NT2/D1 (cell line): ENCODE results near the gene GTSE1.

ENCODE experiments used
- DNase-seq: peaks from one replicate; pipeline ENCODE4 v3.0.0-alpha.2; 2011; ENCODE audit warnings: low read depth, low spot score
- H3K27me3 ChIP-seq: 2 replicates; pipeline ENCODE4 v1.6.0; 2011; ENCODE audit warnings: mild to moderate bottlenecking; ENCODE audit not compliant: insufficient read length, insufficient read depth
- H3K36me3 ChIP-seq: 2 replicates; pipeline ENCODE4 v1.6.1; 2011; ENCODE audit warnings: mild to moderate bottlenecking, low read length, mixed read lengths; ENCODE audit not compliant: insufficient read depth, insufficient read length
- H3K4me1 ChIP-seq: 2 replicates; pipeline ENCODE4 v1.5.1; 2011; ENCODE audit not compliant: insufficient read depth, insufficient read length
- H3K4me3 ChIP-seq: 2 replicates; pipeline ENCODE4 v1.5.1; 2011; ENCODE audit warnings: low read depth; ENCODE audit not compliant: insufficient read length
- H3K9ac ChIP-seq: 2 replicates; pipeline ENCODE4 v1.6.0; 2011; ENCODE audit warnings: low read depth; ENCODE audit not compliant: insufficient read length
- H3K9me3 ChIP-seq: 2 replicates; pipeline ENCODE4 v1.5.1; 2011; ENCODE audit warnings: mild to moderate bottlenecking, low read length; ENCODE audit not compliant: insufficient read depth
- SUZ12 ChIP-seq: IDR thresholded peaks from 2 replicates; pipeline ENCODE4 v1.6.1; 2011; ENCODE audit not compliant: insufficient read length, insufficient read depth; ENCODE audit errors: extremely low read depth
- YY1 ChIP-seq: IDR thresholded peaks from 2 replicates; pipeline ENCODE4 v1.6.1; 2011; ENCODE audit not compliant: insufficient read length, insufficient read depth
- ZNF274 ChIP-seq: IDR thresholded peaks from 2 replicates; pipeline ENCODE4 v1.6.1; 2011; ENCODE audit warnings: mild to moderate bottlenecking, low read depth, low read length

The GTSE1 gene, protein sequence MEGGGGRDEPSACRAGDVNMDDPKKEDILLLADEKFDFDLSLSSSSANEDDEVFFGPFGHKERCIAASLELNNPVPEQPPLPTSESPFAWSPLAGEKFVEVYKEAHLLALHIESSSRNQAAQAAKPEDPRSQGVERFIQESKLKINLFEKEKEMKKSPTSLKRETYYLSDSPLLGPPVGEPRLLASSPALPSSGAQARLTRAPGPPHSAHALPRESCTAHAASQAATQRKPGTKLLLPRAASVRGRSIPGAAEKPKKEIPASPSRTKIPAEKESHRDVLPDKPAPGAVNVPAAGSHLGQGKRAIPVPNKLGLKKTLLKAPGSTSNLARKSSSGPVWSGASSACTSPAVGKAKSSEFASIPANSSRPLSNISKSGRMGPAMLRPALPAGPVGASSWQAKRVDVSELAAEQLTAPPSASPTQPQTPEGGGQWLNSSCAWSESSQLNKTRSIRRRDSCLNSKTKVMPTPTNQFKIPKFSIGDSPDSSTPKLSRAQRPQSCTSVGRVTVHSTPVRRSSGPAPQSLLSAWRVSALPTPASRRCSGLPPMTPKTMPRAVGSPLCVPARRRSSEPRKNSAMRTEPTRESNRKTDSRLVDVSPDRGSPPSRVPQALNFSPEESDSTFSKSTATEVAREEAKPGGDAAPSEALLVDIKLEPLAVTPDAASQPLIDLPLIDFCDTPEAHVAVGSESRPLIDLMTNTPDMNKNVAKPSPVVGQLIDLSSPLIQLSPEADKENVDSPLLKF

GRCh38 chr22:46296257-46297150 lies at the start of gene GTSE1:
Gene GTSE1 (plus strand): TSS chr22:46296870. CDS start chr22:46297401, 531 bp downstream.
- H3K4me3 ChIP-seq: peak within 1 kb of the TSS; percentile 72
- peak; percentile 93 for DNase-seq
- H3K4me1 ChIP-seq: peaks cover 14% of the 10 kb centered on the region
- no peaks in the 10 kb centered on the region for H3K27me3 ChIP-seq
- TF ChIP-seq ZNF274 (no peak), YY1 (no peak), SUZ12 (no peak)
- H3K36me3 ChIP-seq: peaks cover 37% of the 10 kb centered on the region
- H3K9ac ChIP-seq: peak within 1 kb of the TSS; percentile 86
- no peaks in the 10 kb centered on the region for H3K9me3 ChIP-seq

DNA sequence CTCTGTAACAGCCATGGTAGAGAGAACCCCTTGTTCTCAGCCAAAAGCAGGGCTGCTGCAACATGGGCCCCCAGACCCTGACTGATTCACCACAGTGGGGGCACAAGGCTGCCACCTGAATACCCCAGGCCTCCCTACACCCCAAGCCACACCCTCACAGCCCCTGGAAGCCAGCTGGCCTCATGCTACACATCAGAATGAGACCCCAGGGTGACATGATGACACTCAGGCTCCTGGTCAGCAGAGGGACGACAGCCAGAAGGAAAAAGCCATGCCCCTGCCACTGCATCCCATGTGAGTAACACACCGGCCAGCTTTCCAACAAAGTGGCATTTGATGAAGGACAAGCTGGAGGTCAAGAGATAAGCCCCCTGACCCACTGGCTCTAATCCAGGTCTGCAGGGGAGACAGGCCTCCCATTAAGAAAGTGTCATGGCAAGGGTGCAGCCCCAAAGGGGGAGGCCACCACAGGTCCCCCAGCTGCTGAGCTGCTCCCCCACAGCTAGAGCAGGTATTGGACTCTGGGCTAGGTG lies 49.2 kb upstream of the GTSE1 start:
- Histone ChIP-seq H3K9ac (no peak overlapping the region), H3K4me1 (peaks cover 4% of the 10 kb centered on the region), H3K9me3 (no peaks in the 10 kb centered on the region), H3K36me3 (peaks cover 29% of the 10 kb centered on the region), H3K27me3 (peaks cover 4% of the 10 kb centered on the region), H3K4me3 (no peak overlapping the region)
- DNase-seq: no peak
- no peak for TF ChIP-seq YY1
- no peak for TF ChIP-seq SUZ12
- TF ChIP-seq ZNF274: no peak

DNA sequence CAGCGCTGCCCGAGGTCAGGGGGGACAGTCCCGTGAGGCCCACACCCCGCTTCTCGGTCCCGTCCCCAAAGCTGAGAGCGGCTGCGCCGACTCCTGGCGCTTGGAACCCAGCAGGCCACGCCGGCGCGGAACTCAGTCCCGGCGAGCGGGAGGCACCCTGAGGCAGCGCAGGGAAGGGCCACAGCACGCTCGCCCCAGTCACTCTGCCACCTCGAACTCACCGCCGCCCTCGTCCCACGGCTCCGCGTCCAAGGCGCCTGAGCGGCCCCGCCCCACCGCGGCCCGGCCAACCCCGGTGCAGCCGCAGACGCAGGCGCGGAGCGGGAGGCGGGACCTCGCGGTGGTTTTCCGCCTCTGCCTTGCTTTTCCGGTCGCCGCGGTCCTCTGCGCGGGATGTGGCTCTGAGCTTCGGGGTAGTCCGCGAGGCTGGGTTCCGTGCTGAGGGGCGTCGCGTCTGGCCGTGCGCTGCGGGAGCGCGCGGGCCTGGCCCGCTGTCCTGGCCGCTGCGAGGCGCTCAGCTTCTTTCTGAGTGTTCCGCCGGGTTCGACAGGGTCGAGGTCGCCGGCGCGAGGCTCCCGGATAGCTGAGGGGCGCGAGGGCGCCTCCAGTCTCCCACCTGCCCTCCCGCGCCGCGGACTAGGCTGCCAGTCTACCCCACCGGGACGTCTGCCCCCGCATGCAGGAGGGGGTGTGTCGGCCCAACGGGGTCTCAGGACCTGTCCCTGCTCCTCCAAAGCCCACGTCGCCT lies 46.5 kb upstream of the GTSE1 start, which contains the start of gene CDPF1:
TSS of gene CDPF1 (minus strand) at position 259 of the 748 bp plus-strand sequence. CDS start 2,009 bp downstream, outside the sequence.
- H3K4me1 ChIP-seq: peaks cover 4% of the 10 kb centered on the region
- H3K4me3 ChIP-seq: peak within 1 kb of the TSS; percentile 74
- peak; percentile 49 for DNase-seq
- TF ChIP-seq SUZ12: no peak
- no peak for TF ChIP-seq ZNF274
- no peak for TF ChIP-seq YY1
- H3K9ac ChIP-seq: peak within 1 kb of the TSS; percentile 88
- H3K36me3 ChIP-seq: peaks cover 21% of the 10 kb centered on the region
- peaks cover 4% of the 10 kb centered on the region for H3K27me3 ChIP-seq
- no peaks in the 10 kb centered on the region for H3K9me3 ChIP-seq

GRCh38 chr22:46250783-46251125 lies 45.9 kb upstream of the GTSE1 start:
- peak overlapping the region; percentile 88 for H3K9ac ChIP-seq
- H3K36me3 ChIP-seq: peaks cover 21% of the 10 kb centered on the region
- peaks cover 4% of the 10 kb centered on the region for H3K27me3 ChIP-seq
- H3K4me1 ChIP-seq: peaks cover 4% of the 10 kb centered on the region
- no peak for DNase-seq
- H3K9me3 ChIP-seq: no peaks in the 10 kb centered on the region
- H3K4me3 ChIP-seq: peak overlapping the region; percentile 74
- no peak for TF ChIP-seq YY1
- no peak for TF ChIP-seq ZNF274
- no peak for TF ChIP-seq SUZ12

GRCh38 chr22:46251266-46251665 lies 45.4 kb upstream of the GTSE1 start:
- no peak for TF ChIP-seq YY1
- TF ChIP-seq SUZ12: no peak
- no peak for TF ChIP-seq ZNF274
- peaks cover 4% of the 10 kb centered on the region for H3K27me3 ChIP-seq
- H3K4me3 ChIP-seq: no peak overlapping the region
- no peak overlapping the region for H3K9ac ChIP-seq
- H3K9me3 ChIP-seq: no peaks in the 10 kb centered on the region
- peaks cover 4% of the 10 kb centered on the region for H3K4me1 ChIP-seq
- H3K36me3 ChIP-seq: peaks cover 19% of the 10 kb centered on the region
- no peak for DNase-seq

- peaks cover 4% of the 10 kb centered on the region for H3K4me1 ChIP-seq
- TF ChIP-seq YY1: no peak
- TF ChIP-seq SUZ12: no peak
- TF ChIP-seq ZNF274: no peak
- H3K9ac ChIP-seq: no peak overlapping the region
- no peak for DNase-seq
- peaks cover 4% of the 10 kb centered on the region for H3K27me3 ChIP-seq
- no peaks in the 10 kb centered on the region for H3K9me3 ChIP-seq
- H3K4me3 ChIP-seq: no peak overlapping the region
- H3K36me3 ChIP-seq: peaks cover 14% of the 10 kb centered on the region
Observed at GRCh38 chr22:46251816-46252380, 44.8 kb upstream of the GTSE1 start.
